ENCODE results near the gene UMODL1. TPM values are rescaled to one million over a fixed set of nuclear protein-coding genes. Genes with fewer than 3 reads are reported as not detected.

Gene UMODL1
- total and polyA plus RNA-seq, 2 of the 13 experiments (the other 11 are each of a cell fraction or from before 2014, with no cell fraction given) = not detected

- 42% methylated on average over 6 of the region's 6 CpGs for WGBS (ENCODE audit: low lambda C conversion rate)
- ChIA-PET CTCF (ENCODE audit: low intra/inter-chr PET ratio, low total read pairs) (no interaction called here), POLR2A (no interaction called here)
- H3K27ac ChIP-seq (ENCODE audit: extremely low read length, insufficient read depth, low read length) = no peak overlapping the region
- BruUV-seq (replicated peaks) = no TSS peak
- DNase-seq (ENCODE audit: low spot score) (no peak), ATAC-seq (no peak), FAIRE-seq (no peak)
- no peaks in the 10 kb centered on the region for H3K36me3 ChIP-seq (replicated peaks in 1 of 2; ENCODE audit: control insufficient read depth in 1 of 2, insufficient read depth in 2 of 2, low read length in 2 of 2)
- H3K9ac ChIP-seq (ENCODE audit: insufficient read depth, low read depth, low read length) = no peak overlapping the region
- in situ Hi-C loops (cut with HindIII; ENCODE audit: extremely low pct_ligation_motif_present, low pct_unique_long_range_greater_than_20kb) = no loop called here
- no peaks in the 10 kb centered on the region for H4K20me1 ChIP-seq (ENCODE audit: insufficient read depth, low read length)
- H3K9me3 ChIP-seq (ENCODE audit: low read length) = no peaks in the 10 kb centered on the region
- H3K27me3 ChIP-seq (ENCODE audit: control insufficient read depth in 1 of 2, insufficient read depth in 2 of 2, low read length in 2 of 2) = peaks cover 0 to 6% of the 10 kb centered on the region in 2 experiments; a peak in 1 of 5 replicates
- no peak overlapping the region for H3K4me3 ChIP-seq (replicated peaks in 1 of 3; ENCODE audit: insufficient read depth in 1 of 3, low read depth in 2 of 3, low read length in 3 of 3)
- no peaks in the 10 kb centered on the region for H3K79me2 ChIP-seq (ENCODE audit: insufficient read depth, low read length)
- H3K4me1 ChIP-seq (ENCODE audit: insufficient read depth, low read length) = no peaks in the 10 kb centered on the region
- intact Hi-C loops (cut with micrococcal nuclease; ENCODE audit: unreplicated experiment) = no loop called here
- no peak overlapping the region for H2AFZ ChIP-seq (ENCODE audit: low read length)
- TF ChIP-seq MNT (IDR thresholded peaks at IDR 0.05) (peak; percentile 99), ZNF775 (CRISPR knock-in tag; IDR thresholded peaks at IDR 0.05; ENCODE audit: borderline replicate concordance) (no peak)
- no peak overlapping the region for H3K4me2 ChIP-seq (ENCODE audit: low read depth, low read length)
Measured at GRCh38 chr21:42175110-42175710, 104.1 kb downstream of the UMODL1 start.

GRCh38 chr21:42176859-42177258, 105.7 kb downstream of the UMODL1 start:
- no TSS peak for BruUV-seq (replicated peaks)
- 5% methylated on average over 3 of the region's 3 CpGs for WGBS (ENCODE audit: low lambda C conversion rate)
- in situ Hi-C loops (cut with HindIII; ENCODE audit: extremely low pct_ligation_motif_present, low pct_unique_long_range_greater_than_20kb) (no loop called here), intact Hi-C loops (cut with micrococcal nuclease; ENCODE audit: unreplicated experiment) (no loop called here)
- H3K4me2 ChIP-seq (ENCODE audit: low read depth, low read length) = no peak overlapping the region
- TF ChIP-seq ZNF292 (CRISPR knock-in tag; IDR thresholded peaks at IDR 0.05; ENCODE audit: borderline replicate concordance, low read depth) (no peak), GMEB2 (CRISPR knock-in tag; IDR thresholded peaks at IDR 0.05; ENCODE audit: low read depth) (no peak), AGO1 (IDR thresholded peaks at IDR 0.05; ENCODE audit: low read depth, low read length, poor library complexity, severe bottlenecking) (no peak)
- H3K79me2 ChIP-seq (ENCODE audit: insufficient read depth, low read length) = no peaks in the 10 kb centered on the region
- DNase-seq (ENCODE audit: low spot score) = no peak
- no peak for ATAC-seq
- no peak overlapping the region for H3K4me3 ChIP-seq (replicated peaks in 1 of 3; ENCODE audit: insufficient read depth in 1 of 3, low read depth in 2 of 3, low read length in 3 of 3)
- H3K9ac ChIP-seq (ENCODE audit: insufficient read depth, low read depth, low read length) = no peak overlapping the region
- no peaks in the 10 kb centered on the region for H3K9me3 ChIP-seq (ENCODE audit: low read length)
- FAIRE-seq = no peak
- CTCF ChIA-PET (ENCODE audit: low intra/inter-chr PET ratio, low total read pairs) = no interaction called here
- no peaks in the 10 kb centered on the region for H3K4me1 ChIP-seq (ENCODE audit: insufficient read depth, low read length)
- POLR2A ChIA-PET = no interaction called here
- no peak overlapping the region for H2AFZ ChIP-seq (ENCODE audit: low read length)
- H4K20me1 ChIP-seq (ENCODE audit: insufficient read depth, low read length) = no peaks in the 10 kb centered on the region
- no peak overlapping the region for H3K27ac ChIP-seq (ENCODE audit: extremely low read length, insufficient read depth, low read length)
- no peaks in the 10 kb centered on the region for H3K36me3 ChIP-seq (replicated peaks in 1 of 2; ENCODE audit: control insufficient read depth in 1 of 2, insufficient read depth in 2 of 2, low read length in 2 of 2)
- H3K27me3 ChIP-seq (ENCODE audit: control insufficient read depth in 1 of 2, insufficient read depth in 2 of 2, low read length in 2 of 2) = peaks cover 0 to 6% of the 10 kb centered on the region in 2 experiments; a peak in 1 of 5 replicates
